GM19035 (cell line): Measurements from ENCODE around the gene CCDC184.

Experiments used
- ATAC-seq: cut with Tn5 transposase; IDR thresholded peaks from one replicate; pipeline ENCODE4 v1.9.1; 2021; ENCODE audit not compliant: unreplicated experiment

CCDC184 gene

GRCh38 chr12:48177982-48178381 is 5.5 kb upstream of the CCDC184 start:
- no peak for ATAC-seq

GRCh38 chr12:48179466-48179865 is 4.0 kb upstream of the CCDC184 start:
- ATAC-seq: no peak

GRCh38 chr12:48180424-48180823 is 3.0 kb upstream of the CCDC184 start:
- ATAC-seq: no peak

GRCh38 chr12:48180857-48181495 is 2.5 kb upstream of the CCDC184 start:
- no peak for ATAC-seq

GRCh38 chr12:48182631-48183030 is 813 bp upstream of the CCDC184 start:
- no peak for ATAC-seq

- ATAC-seq: no peak
Measured at GRCh38 chr12:48183876-48184548, 568 bp downstream of the CCDC184 start.

- ATAC-seq: no peak
Measured at GRCh38 chr12:48184549-48184922, 1.1 kb downstream of the CCDC184 start.

GRCh38 chr12:48185181-48185919 is 1.9 kb downstream of the CCDC184 start:
- ATAC-seq: no peak

GRCh38 chr12:48187916-48188695 is 4.7 kb downstream of the CCDC184 start:
- ATAC-seq: no peak

- ATAC-seq: peak; percentile 72
Measured at GRCh38 chr12:48189331-48190125, 6.1 kb downstream of the CCDC184 start.

- no peak for ATAC-seq
Measured at GRCh38 chr12:48191096-48191495, 7.7 kb downstream of the CCDC184 start.

GRCh38 chr12:48192861-48193260 is 9.4 kb downstream of the CCDC184 start:
- ATAC-seq: no peak

- ATAC-seq: no peak
Measured at GRCh38 chr12:48193623-48194022, 10.2 kb downstream of the CCDC184 start.

GRCh38 chr12:48194799-48195201 is 11.4 kb downstream of the CCDC184 start:
- no peak for ATAC-seq

- ATAC-seq: peak; percentile 20
Measured at GRCh38 chr12:48197549-48197970, 14.1 kb downstream of the CCDC184 start.

- peak; percentile 99 for ATAC-seq
Measured at GRCh38 chr12:48197971-48198671, 14.7 kb downstream of the CCDC184 start.

GRCh38 chr12:48198672-48198971 is 15.2 kb downstream of the CCDC184 start:
- peak; percentile 28 for ATAC-seq

- ATAC-seq: no peak
Measured at GRCh38 chr12:48198985-48199384, 15.5 kb downstream of the CCDC184 start.

- no peak for ATAC-seq
Measured at GRCh38 chr12:48199774-48200221, 16.4 kb downstream of the CCDC184 start.

- no peak for ATAC-seq
Measured at GRCh38 chr12:48201091-48201490, 17.6 kb downstream of the CCDC184 start.
